K562 (cell line): Measurements from ENCODE around the gene IGF1R. TPM values are rescaled to one million over a fixed set of nuclear protein-coding genes. Genes with fewer than 3 reads are reported as not detected.

Experiments
- ATAC-seq: fragments of 200-7000 bp; cut with Tn5 transposase; 3 replicates; pipeline ENCODE4 v1.9.1; 2020; ENCODE audit warnings: moderate library complexity
- BruUV-seq: library from RNA; stranded (reverse); fragments of 400-500 nt; replicated peaks from 2 replicates; lab custom pipeline; 2021; lab: Mats Ljungman, UMichigan
- CTCF ChIA-PET: fragments of 300-600 bp; formaldehyde crosslinking; extraction: SDS; loops from one replicate; lab custom pipeline; 2021; ENCODE audit warnings: low intra/inter-chr PET ratio; lab: Yijun Ruan, JAX
- POLR2A ChIA-PET: fragments of 300-600, 350-650 bp; sonication (Branson Sonifier 250); formaldehyde crosslinking; extraction: SDS; loops from one replicate; lab custom pipeline; 2021; ENCODE audit warnings: antibody characterized with exemption, inconsistent platforms; lab: Yijun Ruan, JAX
- DNase-seq, 4 experiments: peaks; one replicate each; pipeline versions ENCODE4 v3.0.0 to v3.0.0-alpha.2; 2011 to 2018; ENCODE audit warnings: low spot score in 3 of 4, mixed read lengths in 3 of 4; ENCODE audit errors: extremely low read depth in 1 of 4
- FAIRE-seq: peaks from 2 replicates; lab custom pipeline; 2011; peaks lifted over from hg19 to GRCh38; lab: Jason Lieb, UNC
- H2AFZ ChIP-seq: 2 replicates; pipeline ENCODE4 v1.6.0; 2011; ENCODE audit warnings: low read depth, low read length, control low read depth, inconsistent platforms
- H3K27ac ChIP-seq: fragments of 200-600 bp; 3 replicates; pipeline ENCODE4 v1.8.0; 2011; ENCODE audit warnings: low read depth, mild to moderate bottlenecking, control low read depth, inconsistent platforms, low read length, moderate library complexity, mixed read lengths; ENCODE audit errors: extremely low read depth
- H3K27me3 ChIP-seq, 2 experiments: fragments of 300-600 bp in 1 of 2; 2 replicates in 1 of 2; 3 replicates in 1 of 2; pipeline versions ENCODE4 v1.6.0 to v1.8.0; 2011; ENCODE audit warnings: inconsistent platforms in 2 of 2, low read length in 2 of 2, mild to moderate bottlenecking in 1 of 2, mixed read lengths in 1 of 2, moderate library complexity in 1 of 2; ENCODE audit not compliant: control insufficient read depth in 2 of 2, insufficient read depth in 2 of 2
- H3K36me3 ChIP-seq: fragments of 300-600 bp; 3 replicates; pipeline ENCODE4 v1.8.0; 2011; ENCODE audit warnings: mild to moderate bottlenecking, low read length, inconsistent platforms; ENCODE audit not compliant: control insufficient read depth, insufficient read depth
- H3K4me1 ChIP-seq, 2 experiments: fragments of 200-600 bp in 1 of 2; replicated peaks in 1 of 2; 2 replicates in 1 of 2; 3 replicates in 1 of 2; pipeline versions ENCODE4 v1.5.1 to v1.8.0; 2011; ENCODE audit warnings: inconsistent platforms in 2 of 2, low read length in 2 of 2, mild to moderate bottlenecking in 1 of 2, mixed read lengths in 1 of 2, moderate library complexity in 1 of 2; ENCODE audit not compliant: control insufficient read depth in 2 of 2, insufficient read depth in 2 of 2
- H3K4me2 ChIP-seq: 2 replicates; pipeline ENCODE4 v1.6.1; 2011; ENCODE audit warnings: low read length, control low read depth, inconsistent platforms, mixed read lengths; ENCODE audit not compliant: insufficient read depth
- H3K4me3 ChIP-seq: fragments of 200-600 bp; sonication (generic), shearing (Covaris generic); 2 replicates; pipeline ENCODE4 v1.5.1; 2016; ENCODE audit warnings: control low read depth, inconsistent platforms
- H3K79me2 ChIP-seq: fragments of 200-600 bp; 3 replicates; pipeline ENCODE4 v1.8.0; 2011; ENCODE audit warnings: low read length, inconsistent platforms; ENCODE audit not compliant: control insufficient read depth, insufficient read depth
- H3K9ac ChIP-seq, 2 experiments: 2 replicates each; pipeline versions ENCODE4 v1.6.0 to v1.6.1; 2011; ENCODE audit warnings: low read depth in 2 of 2, low read length in 2 of 2, control low read depth in 1 of 2, inconsistent platforms in 1 of 2, mild to moderate bottlenecking in 1 of 2, mixed read lengths in 1 of 2; ENCODE audit not compliant: insufficient read depth in 1 of 2
- H3K9me1 ChIP-seq: one replicate; pipeline ENCODE4 v1.6.0; 2011; ENCODE audit warnings: inconsistent platforms, mild to moderate bottlenecking, low read length, moderate library complexity; ENCODE audit not compliant: control insufficient read depth, insufficient read depth
- H3K9me3 ChIP-seq: replicated peaks from 2 replicates; pipeline ENCODE4 v1.5.1; 2011; ENCODE audit warnings: low read depth, low read length, inconsistent platforms; ENCODE audit not compliant: control insufficient read depth, insufficient read depth
- H4K20me1 ChIP-seq: replicated peaks from 2 replicates; pipeline ENCODE4 v1.6.1; 2011; ENCODE audit warnings: low read length, inconsistent platforms, mixed read lengths; ENCODE audit not compliant: control insufficient read depth, insufficient read depth
- HNRNPK ChIP-seq: fragments of 200-400 bp; formaldehyde crosslinking; IDR thresholded peaks from one replicate; pipeline ENCODE4 v1.6.1; 2018; ENCODE audit warnings: mild to moderate bottlenecking, low read depth, low read length; ENCODE audit not compliant: poor library complexity, severe bottlenecking
- IRF1 ChIP-seq: sonication (generic); formaldehyde crosslinking; IDR thresholded peaks from 2 replicates; pipeline ENCODE4 v1.8.0; 2022; ENCODE audit warnings: missing genetic modification reagents, mild to moderate bottlenecking, borderline replicate concordance
- KLF16 ChIP-seq: IDR thresholded peaks from 2 replicates; pipeline ENCODE4 v1.6.1; 2016; ENCODE audit warnings: antibody characterized with exemption
- L3MBTL2 ChIP-seq: fragments of 450-650 bp; IDR thresholded peaks from 2 replicates; pipeline ENCODE4 v1.6.1; 2016; ENCODE audit warnings: mild to moderate bottlenecking, moderate library complexity
- RHOXF2B ChIP-seq: fragments of 250-450 bp; sonication (Bioruptor Pico); conservative IDR thresholded peaks from 2 replicates; pipeline ENCODE4 v1.5.1; 2021
- ZSCAN32 ChIP-seq: fragments of 450-650 bp; formaldehyde crosslinking; IDR thresholded peaks from 2 replicates; pipeline ENCODE4 v1.4.0; 2020; ENCODE audit warnings: mild to moderate bottlenecking, moderate library complexity
- WGBS: fragments of 100-300 bp; shearing (Covaris generic); methylation state at CpG from one replicate; pipeline ENCODE4 v1.1.6; 2016; ENCODE audit warnings: low coverage, mixed read lengths; ENCODE audit not compliant: insufficient coverage; ENCODE audit errors: missing lambda C conversion rate; 5-methylcytosine and 5-hydroxymethylcytosine counted together
- in situ Hi-C: fragments of 300-500 bp; cut with MboI; formaldehyde crosslinking; loops from 4 replicates; pipeline ENCODE4 v1.15.0; 2018; ENCODE audit warnings: inconsistent platforms, mixed read lengths
- intact Hi-C: fragments of 100-400 bp; cut with micrococcal nuclease; formaldehyde crosslinking; loops from 2 replicates; pipeline ENCODE4 v1.14.2; 2022
- polyA plus RNA-seq, 8 experiments: library from polyadenylated mRNA; depleted of rRNA in 4 of 8; stranded (reverse) in 5 of 8; unstranded in 3 of 8; fragments of >200 nt; fragmentation: Nextera tagmentation in 2 of 8; fragmentation: Illumina TruSeq in 1 of 8; extraction: Ambion mirVana in 2 of 8; extraction: Trizol in 1 of 8; gene quantifications; 2 replicates each; pipeline versions ENCODE4 v1.2.1 to v1.2.3, GENCODE V29; 2011 to 2014; ENCODE audit warnings: inconsistent platforms in 1 of 8, missing spikeins in 1 of 8
- total RNA-seq, 7 experiments: library from RNA; depleted of rRNA in 6 of 7; stranded (reverse); fragments of >200 nt in 6 of 7; fragmentation: Illumina TruSeq in 2 of 7; extraction: Trizol in 2 of 7; gene quantifications; 2 replicates each; pipeline versions ENCODE4 v1.2.1 to v1.2.3, GENCODE V29; 2011 to 2021; ENCODE audit warnings: low replicate concordance in 1 of 7

The IGF1R gene
- total and polyA plus RNA-seq, 9 of the 15 experiments (the other 6 are each of a cell fraction or from before 2014, with no cell fraction given): 0.35 to 8.0 (median 1.6) TPM

- TF ChIP-seq RHOXF2B (CRISPR knock-in tag) (no peak), KLF16 (no peak), HNRNPK (no peak)
Measured at GRCh38 chr15:98663045-98663444, 14.7 kb downstream of the IGF1R start (continued).

- POLR2A ChIA-PET: no interaction called here
- H3K36me3 ChIP-seq: no peaks in the 10 kb centered on the region
- H3K4me1 ChIP-seq: no peaks in the 10 kb centered on the region
- H3K27me3 ChIP-seq: peaks cover 11 to 39% of the 10 kb centered on the region in 2 experiments
- no peaks in the 10 kb centered on the region for H3K79me2 ChIP-seq
- no peaks in the 10 kb centered on the region for H3K9me1 ChIP-seq
- no peak overlapping the region for H3K9ac ChIP-seq
- H4K20me1 ChIP-seq: peaks cover 40% of the 10 kb centered on the region
- 0% methylated on average over 6 of the region's 8 CpGs for WGBS
- no peak overlapping the region for H3K27ac ChIP-seq
- no peak overlapping the region for H3K4me3 ChIP-seq
- CTCF ChIA-PET: no interaction called here
- ATAC-seq (no peak), FAIRE-seq (no peak), DNase-seq (no peak)
- no peak overlapping the region for H3K4me2 ChIP-seq
- no peak overlapping the region for H2AFZ ChIP-seq
- BruUV-seq: no TSS peak
- intact Hi-C loops (loop anchor here (5.0 kb wide), 1 partner anchor 81 kb away; no protein-coding TSS in a partner anchor), in situ Hi-C loops (no loop called here)
- TF ChIP-seq IRF1 (CRISPR knock-in tag) (no peak), ZSCAN32 (CRISPR knock-in tag) (no peak), L3MBTL2 (no peak)
- H3K9me3 ChIP-seq: no peaks in the 10 kb centered on the region
Measured at GRCh38 chr15:98663606-98664005, 15.3 kb downstream of the IGF1R start.
